ENCODE results near the gene ZNF526. TPM values are rescaled to one million over a fixed set of nuclear protein-coding genes. Genes with fewer than 3 reads are reported as not detected.
A peak's percentile ranks its signal among the peaks of the same experiment; 100 is the strongest.

Gene ZNF526
- total RNA-seq, 6 experiments from 2014 or later, result 1.9 to 3.9 (median 3.4) TPM

- under 1% methylated on average over 14 of the region's 66 CpGs for WGBS (ENCODE audit: insufficient coverage, low coverage, low lambda C conversion rate, missing lambda C conversion rate)
- Histone ChIP-seq H3K27me3 (peaks cover 0 to 12% of the 10 kb centered on the region in 2 donors), H3K4me1 (no peaks in the 10 kb centered on the region), H3K27ac (no peak overlapping the region), H3K4me3 (peak overlapping the region in 2 of 3 donors; percentile 6 to 35), H3K36me3 (no peaks in the 10 kb centered on the region), H3K9me3 (no peaks in the 10 kb centered on the region)
- no peak for TF ChIP-seq POLR2A (IDR thresholded peaks at IDR 0.05)
- TF ChIP-seq CTCF (IDR thresholded peaks at IDR 0.05), result peak in 3 of 4 donors; percentile 39 to 51 (median 44)
- intact Hi-C loops (cut with DNase I), result no loop called here
- peak; percentile 80 to 90 (median 85) for ATAC-seq
- peak in 2 of 3 donors; percentile 72 to 73 for DNase-seq
These were observed 43.0 kb upstream of the ZNF526 start for GRCh38 chr19:42176990-42177685.

- H3K27me3 ChIP-seq, result peaks cover 0 to 12% of the 10 kb centered on the region in 2 donors
- no peak overlapping the region for H3K27ac ChIP-seq
- ATAC-seq, result no peak
- intact Hi-C loops (cut with DNase I), result no loop called here
- no peaks in the 10 kb centered on the region for H3K9me3 ChIP-seq
- H3K4me1 ChIP-seq, result no peaks in the 10 kb centered on the region
- no peak for DNase-seq
- no peak overlapping the region for H3K4me3 ChIP-seq
- TF ChIP-seq POLR2A (IDR thresholded peaks at IDR 0.05) (no peak), CTCF (IDR thresholded peaks at IDR 0.05) (no peak)
- WGBS (ENCODE audit: insufficient coverage, low coverage, low lambda C conversion rate, missing lambda C conversion rate), result 31% methylated on average over 3 of the region's 3 CpGs
- H3K36me3 ChIP-seq, result no peaks in the 10 kb centered on the region
These were observed 42.5 kb upstream of the ZNF526 start for GRCh38 chr19:42177686-42178019.

GRCh38 chr19:42178791-42179674, 41.1 kb upstream of the ZNF526 start:
- DNase-seq (no peak), ATAC-seq (no peak)
- TF ChIP-seq CTCF (IDR thresholded peaks at IDR 0.05) (peak in 1 of 4 donors; percentile 9), POLR2A (IDR thresholded peaks at IDR 0.05) (no peak)
- H3K9me3 ChIP-seq, result no peaks in the 10 kb centered on the region
- H3K4me1 ChIP-seq, result no peaks in the 10 kb centered on the region
- 6% methylated on average over 12 of the region's 13 CpGs for WGBS (ENCODE audit: insufficient coverage, low coverage, low lambda C conversion rate, missing lambda C conversion rate)
- peaks cover 0 to 12% of the 10 kb centered on the region in 2 donors for H3K27me3 ChIP-seq
- intact Hi-C loops (cut with DNase I), result no loop called here
- no peak overlapping the region for H3K27ac ChIP-seq
- no peak overlapping the region for H3K4me3 ChIP-seq
- no peaks in the 10 kb centered on the region for H3K36me3 ChIP-seq

GRCh38 chr19:42184401-42184861, 35.7 kb upstream of the ZNF526 start:
- H3K27me3 ChIP-seq, result no peaks in the 10 kb centered on the region
- 0% methylated on average over 1 of the region's 1 CpG for WGBS (ENCODE audit: insufficient coverage, low coverage, low lambda C conversion rate, missing lambda C conversion rate)
- no peak overlapping the region for H3K4me3 ChIP-seq
- H3K27ac ChIP-seq, result no peak overlapping the region
- H3K36me3 ChIP-seq, result no peaks in the 10 kb centered on the region
- ATAC-seq, result peak; percentile 84 to 92 (median 90)
- no peaks in the 10 kb centered on the region for H3K9me3 ChIP-seq
- no peaks in the 10 kb centered on the region for H3K4me1 ChIP-seq
- intact Hi-C loops (cut with DNase I), result loop anchor here (5.0 kb wide), 1 partner anchor 52 kb away; the partner anchor contains the start of gene POU2F2 (in 2 of the 2)
- peak in 2 of 3 donors; percentile 67 to 78 for DNase-seq
- TF ChIP-seq CTCF (IDR thresholded peaks at IDR 0.05) (peak; percentile 83 to 95 (median 92)), POLR2A (IDR thresholded peaks at IDR 0.05) (no peak)
